HG02798 (cell line): Measurements from ENCODE around the gene ANKH.

Experiments
- ATAC-seq: cut with Tn5 transposase; IDR thresholded peaks from one replicate; pipeline ENCODE4 v1.9.1; 2021; ENCODE audit warnings: mild to moderate bottlenecking; ENCODE audit not compliant: unreplicated experiment, poor library complexity

The ANKH gene

DNA sequence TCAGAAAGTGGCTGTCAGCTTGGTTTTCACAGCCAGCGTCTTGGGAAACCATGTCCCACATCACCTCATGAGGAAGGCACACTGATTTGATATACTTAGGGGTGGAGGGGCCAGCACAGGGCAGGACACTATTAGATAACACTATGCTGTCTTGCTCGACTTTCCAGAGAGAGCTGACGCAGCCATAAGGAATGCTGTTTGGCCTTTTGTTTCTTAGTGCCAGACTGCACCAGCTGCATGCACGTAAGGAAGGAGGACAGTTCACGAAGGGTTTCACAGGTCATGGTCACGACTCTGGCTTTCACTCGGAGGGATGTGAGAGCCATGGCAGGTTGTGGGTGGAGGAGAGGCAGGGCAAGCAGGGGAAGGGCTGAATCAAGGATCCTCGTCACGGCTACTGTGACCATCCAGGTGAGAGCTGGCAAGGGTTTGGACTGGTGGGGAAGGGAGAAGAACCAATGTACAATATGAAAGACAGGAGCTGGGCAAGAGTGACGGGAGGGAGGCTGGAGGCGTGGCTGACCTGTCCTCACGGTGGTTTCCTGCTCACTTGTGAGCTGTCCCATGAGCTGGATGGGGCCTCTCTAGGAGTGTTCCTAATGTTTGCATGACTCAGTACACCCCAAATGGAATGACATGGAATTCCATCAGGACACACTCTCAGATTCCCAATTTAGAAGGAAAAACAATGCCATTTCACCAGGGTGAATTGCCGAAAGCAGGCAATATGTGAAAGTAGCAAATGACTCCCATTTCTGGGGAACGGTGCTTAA is 145.3 kb downstream of the ANKH start:
- ATAC-seq: no peak

DNA sequence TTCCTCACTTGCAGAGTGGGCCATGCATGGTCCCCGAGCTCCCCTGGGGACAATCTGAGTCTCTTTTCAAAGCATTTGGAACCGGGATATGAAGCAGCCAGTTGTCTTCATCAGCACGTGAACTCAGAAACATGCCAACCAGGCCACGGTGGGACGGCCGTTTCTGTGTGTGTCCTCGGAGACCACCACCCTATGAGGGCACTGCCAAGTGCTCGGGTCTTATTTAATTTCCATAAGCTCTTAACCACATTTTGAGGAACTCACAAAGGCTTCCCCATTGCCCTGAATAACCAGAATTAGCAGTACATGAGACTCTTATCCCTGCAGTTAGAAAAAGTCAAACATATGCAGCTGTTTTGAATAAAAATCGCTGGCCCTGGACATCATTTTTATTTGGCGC is 146.9 kb downstream of the ANKH start:
- ATAC-seq: no peak

DNA sequence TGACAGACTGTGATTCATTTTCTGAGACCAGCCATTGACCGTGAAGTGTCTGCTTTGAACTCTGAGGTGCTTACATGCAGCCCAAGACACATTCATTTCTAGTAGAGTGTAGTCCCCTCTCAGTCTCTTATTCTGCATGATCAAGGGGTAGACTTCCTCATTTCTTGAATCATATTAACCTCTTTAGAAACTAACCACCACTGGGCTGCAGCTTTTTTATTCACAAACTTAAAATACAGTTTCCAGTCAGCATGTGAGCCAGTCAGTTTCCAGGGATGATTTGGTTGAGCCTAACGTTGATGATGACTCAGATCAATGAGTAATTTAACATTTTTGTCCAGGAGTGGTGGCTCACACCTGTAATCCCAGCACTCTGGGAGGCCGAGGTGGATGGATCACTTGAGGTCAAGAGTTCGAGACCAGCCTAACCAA is 147.9 kb downstream of the ANKH start:
- no peak for ATAC-seq

DNA sequence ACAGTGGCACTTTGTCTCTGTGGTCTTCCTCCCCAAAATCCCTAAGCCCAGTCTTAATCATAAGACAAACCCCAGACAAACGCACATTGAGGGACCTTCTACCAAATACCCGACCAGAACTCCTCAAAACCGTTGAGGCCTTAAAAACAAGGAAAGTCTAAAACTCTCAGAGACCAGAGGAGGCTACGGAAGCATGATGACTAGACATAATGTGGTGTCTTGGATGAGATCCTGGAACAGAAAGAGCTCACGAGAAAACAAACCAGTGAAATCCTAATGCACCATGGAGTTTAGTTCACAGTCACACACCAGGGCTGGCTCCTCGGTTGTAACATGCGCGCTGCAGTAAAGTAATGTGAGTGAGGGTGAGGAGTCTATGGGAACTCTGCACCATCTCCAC is 148.7 kb downstream of the ANKH start:
- no peak for ATAC-seq

DNA sequence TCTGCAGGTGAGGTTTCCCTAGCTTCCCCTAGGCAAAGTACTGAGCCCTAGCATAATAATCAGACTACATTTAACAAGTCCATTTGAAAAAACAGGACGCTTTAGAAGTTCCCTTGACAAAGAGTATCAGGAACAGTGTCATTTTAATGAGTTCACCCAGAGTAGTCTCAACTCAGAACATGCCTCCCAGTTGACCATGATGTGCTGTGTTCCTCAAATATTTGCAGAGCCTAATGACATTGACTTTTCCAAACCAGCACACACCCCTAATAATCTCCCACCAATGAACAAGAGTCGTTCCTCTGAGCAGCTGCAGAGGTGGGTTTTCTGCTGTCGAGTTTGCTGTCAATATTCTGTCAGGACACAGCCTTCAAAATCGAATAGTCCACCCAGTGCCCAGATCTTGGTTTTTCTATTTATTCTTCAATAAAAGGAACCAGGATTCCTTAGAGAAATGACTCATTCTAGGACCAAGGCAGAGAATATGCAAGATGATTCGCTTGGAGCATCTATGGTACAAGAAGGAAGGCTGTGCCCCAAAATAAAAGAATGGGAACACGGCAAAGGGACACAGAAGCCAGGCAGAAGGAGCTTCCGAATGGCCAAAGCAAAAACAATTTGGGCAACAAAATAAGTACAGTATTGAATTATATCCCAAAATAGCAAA is 149.5 kb downstream of the ANKH start:
- no peak for ATAC-seq

DNA sequence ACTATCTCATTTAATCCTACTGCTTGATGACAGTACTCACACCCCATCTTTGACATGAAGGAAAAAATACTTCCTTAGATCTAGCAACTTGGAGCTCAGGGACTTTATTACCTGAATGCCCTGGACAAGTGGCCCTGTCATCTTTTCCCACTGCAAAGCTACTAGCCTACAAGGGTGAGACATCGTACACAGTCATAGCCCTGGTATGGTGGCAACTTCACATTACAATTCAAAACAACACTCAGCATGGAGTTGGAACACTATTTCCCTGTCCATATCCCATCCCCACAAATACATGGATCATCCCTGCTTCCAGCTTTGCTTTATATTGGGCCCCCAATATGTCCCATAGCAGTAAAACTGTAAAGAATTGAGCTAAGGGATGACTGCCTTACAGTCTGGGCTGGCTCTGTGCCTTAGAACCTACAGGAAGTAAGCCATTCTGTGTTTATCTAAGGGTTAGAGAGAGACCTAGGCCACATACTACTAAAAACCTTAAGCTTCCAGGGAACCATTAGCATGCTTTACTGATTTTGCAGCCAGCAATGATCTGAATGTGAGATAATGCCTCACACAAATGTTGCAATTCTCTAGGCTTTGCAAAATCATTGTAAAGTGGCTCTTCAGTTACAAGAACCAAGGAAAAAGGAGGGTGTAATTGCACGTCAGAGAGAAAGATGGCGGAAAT is 151.2 kb downstream of the ANKH start:
- no peak for ATAC-seq

DNA sequence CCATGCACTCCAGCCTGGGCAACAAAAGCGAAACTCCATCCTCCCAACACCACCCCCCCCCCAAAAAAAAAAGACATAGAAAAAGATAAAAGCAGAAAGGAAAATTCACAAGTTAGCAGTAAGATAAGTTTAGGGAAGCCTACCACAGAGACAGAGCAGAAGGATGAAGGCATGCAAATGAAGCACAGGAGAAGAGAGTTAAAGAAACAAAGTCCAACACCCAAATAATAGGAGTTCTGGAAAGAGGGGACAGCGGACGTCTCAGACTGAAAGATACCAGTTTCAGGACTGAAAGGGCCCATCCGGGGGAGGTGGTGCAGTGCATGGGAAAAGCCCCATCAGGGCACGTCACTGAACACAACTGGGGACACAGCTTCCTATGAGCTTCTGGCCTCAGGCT is 152.8 kb downstream of the ANKH start:
- ATAC-seq: no peak

DNA sequence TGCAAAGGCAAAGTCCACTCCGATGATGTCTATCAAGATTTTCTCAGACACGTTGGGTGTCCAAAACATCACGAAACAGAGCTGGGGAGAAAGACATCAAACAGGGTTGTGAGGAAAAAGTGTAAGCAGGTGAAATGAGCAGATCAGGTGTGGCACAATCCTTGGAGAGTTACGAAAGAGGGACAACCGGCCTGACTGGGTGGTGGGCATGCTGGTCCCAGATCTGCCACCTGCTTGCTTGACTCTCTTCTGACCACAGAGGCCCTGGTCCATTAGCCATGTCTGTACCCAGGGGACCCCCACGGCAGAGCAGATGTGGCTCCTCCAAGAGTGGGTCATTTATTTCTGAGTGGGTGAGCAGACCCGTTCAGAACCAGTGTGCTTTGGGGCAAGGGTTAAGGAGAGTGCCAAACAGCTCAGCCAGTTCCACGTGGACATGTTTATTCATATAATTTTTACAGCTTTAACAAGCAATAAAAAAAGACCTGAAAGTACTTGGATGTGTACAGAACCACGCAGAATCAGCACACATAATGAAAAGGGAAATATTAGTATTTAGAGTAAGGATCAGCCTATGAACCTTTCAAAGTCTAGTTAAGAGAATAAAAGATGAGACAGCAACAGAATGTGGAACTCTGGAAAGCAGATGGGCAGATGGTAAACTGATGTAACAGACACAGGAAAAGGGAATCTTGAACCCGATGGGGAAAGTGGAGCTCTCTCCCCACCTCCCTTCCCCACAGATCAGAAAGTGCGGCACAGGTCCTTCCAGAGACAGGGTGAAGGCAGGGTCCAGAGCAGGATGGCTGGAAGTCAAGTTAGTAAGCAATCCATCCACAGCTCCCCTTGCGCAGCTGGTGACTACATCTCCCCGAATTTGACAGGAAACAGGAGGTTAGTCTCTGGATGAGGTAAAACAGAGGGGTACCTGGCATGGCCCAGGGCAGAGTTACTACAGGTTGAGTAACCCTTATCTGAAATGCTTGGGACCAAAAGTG is 154.5 kb downstream of the ANKH start:
- ATAC-seq: no peak

DNA sequence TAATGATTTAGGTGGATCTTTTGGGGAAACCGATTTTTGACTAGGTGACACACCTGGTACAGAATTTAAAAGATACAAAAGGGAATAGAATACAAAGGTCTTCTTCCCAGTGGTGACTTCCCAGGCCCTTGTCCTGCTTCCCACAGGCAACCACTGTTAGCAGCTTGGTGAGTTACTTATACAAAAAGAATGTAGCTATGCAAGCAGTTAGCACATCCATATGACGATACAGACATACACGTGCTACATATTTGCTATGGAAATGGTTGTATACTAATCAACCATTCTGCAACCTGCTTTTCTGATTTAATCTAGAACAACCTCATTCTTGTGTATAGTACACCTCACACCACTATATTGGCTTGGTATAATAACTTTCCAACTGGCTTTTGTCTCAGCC is 156.1 kb downstream of the ANKH start:
- ATAC-seq: no peak

DNA sequence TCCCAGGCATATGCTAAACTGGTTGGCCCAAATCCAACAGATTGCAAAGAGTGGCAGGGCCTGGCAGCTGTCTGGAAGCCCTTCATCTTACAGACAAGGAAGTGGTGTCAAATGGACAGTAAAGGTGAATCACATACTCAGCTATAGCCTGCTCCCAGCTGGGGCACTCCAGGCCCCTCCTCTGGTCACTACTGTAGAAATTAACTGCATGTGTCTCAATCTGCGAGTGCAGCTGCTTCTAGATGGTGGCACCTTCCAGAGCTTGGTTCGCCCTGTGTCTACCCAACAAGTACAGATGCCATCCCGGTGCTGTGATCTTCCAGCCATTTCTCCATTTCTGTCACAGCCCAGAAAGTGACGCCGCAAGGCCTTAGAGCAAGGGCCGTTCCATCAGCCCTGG is 156.9 kb downstream of the ANKH start:
- no peak for ATAC-seq

DNA sequence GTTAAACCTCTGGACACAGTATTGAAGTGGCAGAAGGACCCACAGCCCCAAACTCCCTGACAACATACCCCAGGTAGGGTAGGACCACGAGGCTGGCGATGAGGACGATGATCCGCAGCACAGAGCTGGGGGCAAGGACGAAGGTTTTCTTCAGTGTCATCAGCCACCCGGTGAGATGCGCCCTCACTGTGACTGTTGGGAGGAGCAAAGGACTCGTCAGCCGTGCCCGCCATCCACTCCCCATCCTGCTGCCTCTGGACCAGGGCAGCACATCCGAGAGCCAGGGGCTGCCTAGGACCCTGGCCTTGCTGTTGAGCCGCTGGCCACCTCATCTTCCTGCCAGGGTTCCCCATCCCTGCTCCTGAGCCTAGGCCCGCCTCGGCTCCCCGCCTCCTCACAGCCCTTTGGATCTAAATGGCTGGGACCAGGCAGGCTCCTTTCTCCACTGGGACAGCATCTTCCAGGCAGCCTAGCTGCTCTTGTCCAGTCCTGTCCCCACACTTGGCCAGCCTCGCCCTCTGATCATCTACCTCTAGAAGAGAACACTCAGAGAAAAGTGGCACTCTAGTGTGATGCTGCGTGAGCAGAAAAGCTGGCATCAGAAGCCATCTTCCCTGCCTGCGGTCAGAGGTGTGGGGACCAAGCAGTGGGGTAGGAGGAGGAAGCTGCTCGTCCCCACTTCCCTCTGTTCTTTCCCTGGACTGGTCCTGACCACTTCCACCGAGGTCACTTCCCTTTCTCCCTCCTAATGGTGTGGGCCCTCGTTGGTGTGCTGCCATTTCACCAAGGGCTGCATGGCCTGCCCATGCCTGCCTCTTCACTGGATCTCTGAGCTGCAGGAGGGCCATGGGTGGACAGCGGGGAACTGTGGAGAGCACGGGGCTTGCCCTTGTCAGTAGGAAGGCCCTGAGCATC is 157.8 kb downstream of the ANKH start:
- ATAC-seq: no peak

DNA sequence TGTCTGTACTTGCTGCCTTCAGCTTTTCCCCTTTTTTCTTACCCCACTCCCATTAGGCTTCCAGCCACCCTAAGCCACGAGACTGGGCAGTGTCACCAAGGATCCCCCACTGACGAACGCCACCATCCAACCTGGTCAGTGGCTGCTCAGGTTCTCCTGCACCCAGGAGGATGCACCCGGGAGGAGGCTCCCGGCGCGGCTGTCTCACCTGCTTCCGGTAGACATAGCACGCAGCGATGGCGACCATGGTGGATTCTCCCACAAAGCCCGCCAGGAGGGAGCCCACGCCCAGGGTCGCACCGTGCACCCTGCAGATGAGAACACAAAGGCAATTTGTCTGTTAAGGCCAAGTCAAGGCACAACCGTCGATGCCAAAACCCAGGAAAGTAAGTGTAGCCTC is 158.9 kb downstream of the ANKH start:
- no peak for ATAC-seq

DNA sequence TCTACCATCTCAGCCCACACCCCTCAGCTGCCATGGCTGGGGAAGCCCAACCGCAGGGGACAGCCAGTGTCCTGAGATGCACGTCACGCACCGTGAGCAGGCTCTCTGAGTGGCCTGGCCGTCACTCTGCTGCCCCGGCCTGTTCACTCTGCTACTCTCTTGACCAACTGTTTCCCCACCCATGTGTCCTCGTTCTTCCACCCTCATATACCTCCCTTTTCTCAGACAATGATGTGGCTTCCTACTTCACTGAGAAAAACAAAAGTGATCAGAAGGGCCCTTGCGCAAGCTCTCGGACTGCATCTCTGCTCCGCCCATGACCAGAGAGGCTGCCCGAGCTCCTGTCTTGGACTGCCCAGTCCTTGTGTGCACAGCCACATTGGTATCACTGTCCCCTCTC is 159.4 kb downstream of the ANKH start:
- ATAC-seq: no peak

DNA sequence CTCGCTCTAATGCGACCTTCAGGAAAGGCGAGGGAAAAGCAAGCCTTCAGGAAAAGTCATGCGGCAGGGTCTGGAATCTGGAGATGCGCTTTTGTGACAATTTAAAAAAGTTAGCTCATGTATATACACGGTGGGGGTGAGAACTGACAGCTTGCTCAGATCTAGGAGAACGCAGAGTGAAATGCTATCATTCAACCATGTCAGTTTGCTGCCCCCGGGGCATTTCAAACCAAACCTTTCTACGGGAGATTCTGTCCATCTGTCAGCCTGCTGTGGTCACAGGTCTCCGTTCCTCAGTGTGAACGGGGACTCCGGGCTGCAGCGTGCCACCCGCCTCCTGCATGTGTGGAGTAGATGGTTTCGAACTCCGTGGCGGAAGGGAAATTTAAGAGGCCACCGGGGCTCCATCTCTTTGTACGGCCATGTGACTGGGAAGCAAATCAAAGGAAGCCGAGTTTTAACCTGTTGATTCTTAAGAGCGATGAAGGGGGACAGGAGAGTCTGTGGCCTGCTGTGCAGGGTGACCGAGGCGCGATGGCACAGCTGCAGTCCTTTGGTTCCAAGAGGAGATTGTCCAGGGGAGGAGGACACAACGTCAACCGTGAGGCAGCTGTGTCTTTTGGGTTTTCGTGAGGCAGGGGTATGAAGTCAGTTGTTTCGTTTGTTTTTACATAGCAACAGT is 161.1 kb downstream of the ANKH start:
- no peak for ATAC-seq

DNA sequence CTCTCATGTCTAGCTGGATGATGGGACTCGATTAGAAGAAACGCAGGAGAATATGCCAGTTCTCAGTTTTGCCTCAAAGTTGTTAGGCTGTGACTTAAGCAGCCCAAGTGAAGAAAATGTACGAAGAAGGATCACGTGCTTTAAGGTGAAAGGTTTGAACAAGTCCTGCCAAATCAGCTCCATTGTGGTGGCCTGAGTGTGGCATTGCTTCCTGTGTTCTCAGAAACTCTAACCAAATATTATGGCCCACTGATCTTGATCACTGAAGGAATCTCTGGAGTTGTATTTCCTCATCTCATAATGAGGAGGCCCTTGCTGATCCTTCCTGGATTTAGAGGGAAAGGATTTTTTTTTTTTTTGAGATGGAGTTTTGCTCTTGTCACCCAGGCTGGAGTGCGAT is 163.0 kb downstream of the ANKH start:
- ATAC-seq: no peak

DNA sequence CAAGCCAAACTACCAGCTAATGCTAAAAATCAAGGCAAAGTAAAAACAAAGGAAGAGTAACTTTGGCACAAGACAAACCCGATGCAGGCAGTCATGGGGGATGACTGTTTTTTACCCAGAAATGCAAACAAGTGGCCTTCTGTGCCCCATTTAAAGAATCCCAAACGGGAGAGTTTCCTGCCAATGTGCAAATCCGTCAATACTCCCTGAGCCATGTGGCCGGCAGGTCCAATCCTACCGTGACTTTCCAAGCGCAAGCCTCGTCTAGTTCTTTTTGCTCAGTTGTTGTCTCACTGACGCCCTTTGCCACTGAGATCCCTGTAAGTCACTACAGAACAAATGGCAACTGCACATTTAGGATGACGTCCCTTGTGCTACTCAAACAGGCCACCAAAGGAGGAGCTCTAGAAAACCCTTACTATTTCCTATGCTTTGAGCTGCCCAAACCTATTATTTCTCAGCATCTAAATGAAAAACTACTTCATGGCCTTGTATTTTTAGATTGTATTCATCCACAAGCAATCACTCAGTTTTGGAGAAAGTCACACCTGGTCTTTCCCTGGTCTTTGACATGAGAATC is 163.7 kb downstream of the ANKH start:
- no peak for ATAC-seq

DNA sequence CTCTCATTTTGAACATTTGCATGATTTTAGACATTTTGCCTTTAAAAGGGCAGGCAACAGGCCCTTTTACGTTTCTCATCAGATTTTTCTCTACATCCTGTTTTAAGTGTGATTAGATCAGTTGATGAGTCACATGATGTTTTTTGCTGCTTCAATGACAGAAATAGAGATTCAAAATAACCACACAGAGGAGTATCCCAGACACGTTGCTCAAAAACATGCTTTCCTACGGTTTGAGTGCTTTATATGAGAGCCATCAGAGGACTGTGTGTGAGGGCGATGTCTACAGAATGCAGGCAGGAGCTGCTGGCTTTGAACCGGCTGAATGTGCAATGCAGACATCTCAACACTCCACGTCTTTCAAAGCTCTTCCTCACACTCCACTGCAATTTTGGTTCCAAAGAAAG is 165.0 kb downstream of the ANKH start:
- ATAC-seq: no peak

DNA sequence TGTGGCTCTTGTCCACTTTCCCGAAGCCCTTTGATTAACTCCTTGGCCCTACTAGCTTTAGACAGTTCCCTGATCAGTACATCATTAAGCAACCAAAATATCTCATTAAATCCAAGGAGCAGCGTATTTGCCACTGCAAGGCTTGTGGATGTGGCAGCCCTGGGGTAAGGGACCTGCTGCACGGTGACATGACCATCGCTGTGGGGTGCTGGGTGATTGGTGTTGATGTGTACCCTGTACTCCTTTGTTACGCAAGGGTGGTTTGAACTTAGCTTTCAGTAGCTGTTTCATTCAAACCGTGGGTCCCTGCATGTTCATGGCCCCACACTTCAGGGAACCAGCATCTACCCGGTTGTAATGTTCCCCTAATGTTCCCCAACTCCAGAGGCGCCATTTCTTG is 166.0 kb downstream of the ANKH start:
- no peak for ATAC-seq
